Right lung (tissue), 5 donors: ENCODE results near the gene ARMC6. TPM values are rescaled to one million over a fixed set of nuclear protein-coding genes. Genes with fewer than 3 reads are reported as not detected.
A peak's percentile ranks its signal among the peaks of the same experiment; 100 is the strongest.

Source experiments
- DNase-seq, 2 donors: peaks; one replicate each; pipeline ENCODE4 v3.0.0-alpha.2; 2013
- polyA plus RNA-seq, 5 donors: library from polyadenylated mRNA; unstranded; fragments of 120-200 nt; gene quantifications; one replicate each; pipeline versions ENCODE4 v1.2.1 to v1.2.3, GENCODE V29; 2013; ENCODE audit warnings: inconsistent platforms in 1 of 5, low replicate concordance in 1 of 5; ENCODE audit not compliant: insufficient read length in 5 of 5, insufficient read depth in 1 of 5

The ARMC6 gene
- polyA plus RNA-seq, 5 donors: 26.6 to 43.7 (median 33.1) TPM

DNA sequence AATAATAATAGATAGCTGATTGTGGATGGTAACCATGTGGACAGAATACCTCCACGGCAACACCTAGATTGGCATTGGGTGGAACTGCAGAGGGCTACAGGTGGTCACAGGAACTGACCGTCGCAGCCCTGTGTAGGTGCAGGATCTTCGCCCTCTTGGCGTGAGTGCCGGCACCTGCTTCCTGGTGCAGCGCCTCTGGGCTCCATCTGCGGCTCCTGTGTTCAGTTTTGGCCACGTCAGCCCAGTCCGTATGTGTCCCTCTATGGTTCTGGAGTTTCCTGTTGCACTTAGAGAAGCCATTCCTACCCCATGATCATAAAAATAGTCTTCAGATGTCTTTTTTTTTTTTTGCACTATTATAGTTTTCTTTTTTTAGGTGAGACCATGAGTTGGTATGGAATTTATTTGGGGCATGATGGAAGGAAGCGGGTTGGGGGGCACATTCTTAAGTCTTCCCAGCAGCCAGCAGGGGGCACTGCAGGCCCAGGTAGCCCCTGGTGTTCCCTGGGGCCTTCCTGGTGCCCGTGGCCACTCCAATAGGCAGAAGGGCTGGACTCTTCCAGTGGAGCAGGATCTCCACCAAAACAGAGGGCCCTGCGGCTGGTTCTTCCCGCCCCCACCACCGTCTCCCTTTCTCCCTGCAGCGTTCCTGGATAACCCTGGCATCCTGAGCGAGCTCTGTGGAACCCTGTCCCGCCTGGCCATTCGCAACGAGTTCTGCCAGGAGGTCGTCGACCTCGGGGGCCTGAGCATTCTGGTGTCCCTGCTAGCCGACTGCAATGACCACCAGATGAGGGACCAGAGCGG is 20.3 kb downstream of the ARMC6 start:
- DNase-seq: no peak

DNA sequence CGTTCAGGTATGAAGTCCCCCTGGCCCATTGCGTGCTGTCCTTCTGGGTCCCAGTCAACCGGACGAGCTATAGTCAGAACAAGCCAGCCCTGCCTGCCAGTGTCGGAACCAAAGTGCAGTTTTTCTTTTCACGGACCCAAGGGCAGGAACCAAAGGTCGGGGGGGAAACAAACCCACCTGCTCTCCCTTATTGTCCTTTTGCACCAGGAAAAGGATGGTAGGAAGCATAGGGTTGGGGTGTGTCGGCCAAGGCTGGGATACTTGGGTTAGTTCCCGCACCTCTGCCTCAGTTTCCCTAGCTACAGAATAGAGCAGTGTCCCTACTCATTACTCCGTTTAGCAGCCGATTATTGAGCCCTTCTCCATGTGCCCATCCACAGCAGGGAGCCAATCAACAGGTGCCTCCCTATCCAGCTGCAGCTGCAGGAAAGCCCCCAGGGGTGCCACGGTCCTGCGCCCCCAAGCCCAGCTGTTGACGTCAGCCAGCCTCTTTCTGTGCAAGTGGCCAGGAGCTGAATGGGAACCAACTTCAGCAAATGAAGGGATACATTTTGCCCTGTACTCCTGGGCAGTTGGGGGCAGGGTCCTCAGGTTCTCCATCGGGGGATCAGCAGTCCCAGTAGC is 21.0 kb downstream of the ARMC6 start:
- DNase-seq: no peak

DNA sequence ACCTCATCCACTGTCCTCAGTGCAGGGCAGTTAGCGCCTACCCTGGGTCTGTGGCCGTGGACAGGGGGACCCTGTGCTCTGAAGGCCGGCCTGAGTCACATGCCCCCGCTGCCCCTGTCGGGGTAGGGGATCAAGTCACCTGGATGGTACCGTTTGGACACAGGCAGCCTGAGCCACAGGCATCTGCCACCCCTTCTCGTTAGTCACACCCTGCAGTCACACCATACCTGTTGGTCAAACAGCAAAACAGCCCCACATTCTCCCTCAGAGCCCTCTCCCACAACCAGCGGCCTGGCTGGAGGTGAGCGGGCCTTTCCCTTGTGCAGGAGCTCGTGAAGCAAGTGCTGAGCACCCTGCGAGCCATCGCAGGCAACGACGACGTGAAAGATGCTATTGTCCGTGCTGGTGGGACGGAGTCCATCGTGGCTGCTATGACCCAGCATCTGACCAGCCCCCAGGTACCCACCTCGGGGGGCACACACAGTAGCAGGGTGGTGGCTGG is 21.6 kb downstream of the ARMC6 start:
- DNase-seq: no peak

DNA sequence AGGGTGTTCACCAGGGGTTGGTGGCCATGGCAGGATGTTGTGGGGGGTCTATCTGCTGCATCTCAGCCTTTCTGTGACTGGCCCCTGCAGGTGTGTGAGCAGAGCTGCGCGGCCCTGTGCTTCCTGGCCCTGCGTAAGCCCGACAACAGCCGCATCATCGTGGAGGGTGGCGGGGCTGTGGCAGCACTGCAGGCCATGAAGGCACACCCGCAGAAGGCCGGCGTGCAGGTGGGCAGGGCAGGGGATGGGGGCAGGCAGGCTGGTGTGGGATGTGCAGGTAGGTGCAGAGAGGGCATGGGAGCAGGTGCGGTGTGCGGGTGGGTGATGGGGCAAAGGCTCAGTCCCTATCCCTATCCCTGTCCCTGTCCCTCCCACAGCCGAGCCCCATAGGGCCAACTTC is 22.3 kb downstream of the ARMC6 start:
- no peak for DNase-seq

DNA sequence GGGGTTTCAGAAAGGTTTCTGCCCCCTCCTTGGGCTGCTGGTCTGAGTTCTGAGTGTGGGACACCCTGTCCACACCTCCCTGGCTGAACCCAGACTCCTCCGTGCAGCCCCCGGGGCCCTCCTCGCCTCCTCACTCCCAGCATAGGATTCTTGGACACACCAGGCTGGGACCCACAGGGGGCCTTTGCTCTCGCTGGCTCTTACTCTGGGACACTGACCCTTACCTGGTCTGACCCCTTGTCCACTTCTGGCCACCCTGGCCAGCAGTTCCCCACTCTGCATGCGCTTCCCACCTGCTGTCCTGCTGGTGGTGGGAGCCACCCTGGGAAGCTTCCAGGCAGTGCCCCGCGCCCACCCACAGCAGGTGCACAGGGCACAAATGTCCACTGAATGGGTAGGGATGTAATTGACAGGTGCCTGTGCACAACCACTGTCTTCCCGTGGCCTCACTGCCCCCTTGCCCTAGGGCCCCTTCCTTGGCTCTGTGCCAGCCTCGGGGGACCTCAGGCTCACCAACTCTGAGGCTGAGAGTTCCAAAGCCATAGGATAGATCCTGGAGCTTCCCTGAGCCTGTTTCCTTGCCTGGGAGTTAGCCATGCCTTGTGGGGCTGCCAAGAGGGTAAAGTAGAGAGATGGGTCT is 23.4 kb downstream of the ARMC6 start:
- no peak for DNase-seq

DNA sequence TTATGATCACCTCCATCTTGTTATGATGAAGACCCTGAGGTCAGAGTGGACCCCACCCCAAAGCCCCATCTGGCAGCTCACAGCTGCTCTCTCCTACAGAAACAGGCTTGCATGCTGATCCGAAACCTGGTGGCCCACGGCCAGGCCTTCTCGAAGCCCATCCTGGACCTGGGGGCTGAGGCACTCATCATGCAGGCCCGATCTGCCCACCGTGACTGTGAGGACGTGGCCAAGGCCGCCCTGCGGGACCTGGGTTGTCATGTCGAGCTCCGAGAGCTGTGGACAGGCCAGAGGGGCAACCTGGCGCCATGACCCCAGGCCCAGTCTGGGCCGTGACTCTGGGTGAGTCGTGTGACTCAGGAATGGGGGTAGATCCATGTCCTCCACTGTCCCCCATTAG is 23.9 kb downstream of the ARMC6 start:
- DNase-seq: no peak

DNA sequence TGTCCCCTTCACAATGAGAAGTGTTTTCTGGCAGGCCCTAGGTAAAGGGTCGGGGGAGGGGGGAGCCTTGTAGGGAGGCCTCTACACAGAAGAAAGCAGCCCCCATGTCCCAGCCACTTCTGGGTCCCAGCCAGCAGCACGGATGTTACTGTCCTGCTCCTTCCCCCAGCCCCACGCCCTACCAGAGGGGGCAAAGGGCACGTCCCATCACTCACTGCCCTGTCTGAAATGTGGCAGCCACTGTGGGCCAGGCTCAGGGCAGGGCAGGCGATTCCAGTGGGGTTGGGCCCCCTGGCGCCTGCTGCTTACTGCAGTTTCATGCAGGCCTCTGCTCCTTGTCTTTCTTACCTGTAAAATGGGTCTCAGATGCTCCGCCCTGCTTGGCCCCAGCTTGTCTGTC is 24.3 kb downstream of the ARMC6 start:
- no peak for DNase-seq

DNA sequence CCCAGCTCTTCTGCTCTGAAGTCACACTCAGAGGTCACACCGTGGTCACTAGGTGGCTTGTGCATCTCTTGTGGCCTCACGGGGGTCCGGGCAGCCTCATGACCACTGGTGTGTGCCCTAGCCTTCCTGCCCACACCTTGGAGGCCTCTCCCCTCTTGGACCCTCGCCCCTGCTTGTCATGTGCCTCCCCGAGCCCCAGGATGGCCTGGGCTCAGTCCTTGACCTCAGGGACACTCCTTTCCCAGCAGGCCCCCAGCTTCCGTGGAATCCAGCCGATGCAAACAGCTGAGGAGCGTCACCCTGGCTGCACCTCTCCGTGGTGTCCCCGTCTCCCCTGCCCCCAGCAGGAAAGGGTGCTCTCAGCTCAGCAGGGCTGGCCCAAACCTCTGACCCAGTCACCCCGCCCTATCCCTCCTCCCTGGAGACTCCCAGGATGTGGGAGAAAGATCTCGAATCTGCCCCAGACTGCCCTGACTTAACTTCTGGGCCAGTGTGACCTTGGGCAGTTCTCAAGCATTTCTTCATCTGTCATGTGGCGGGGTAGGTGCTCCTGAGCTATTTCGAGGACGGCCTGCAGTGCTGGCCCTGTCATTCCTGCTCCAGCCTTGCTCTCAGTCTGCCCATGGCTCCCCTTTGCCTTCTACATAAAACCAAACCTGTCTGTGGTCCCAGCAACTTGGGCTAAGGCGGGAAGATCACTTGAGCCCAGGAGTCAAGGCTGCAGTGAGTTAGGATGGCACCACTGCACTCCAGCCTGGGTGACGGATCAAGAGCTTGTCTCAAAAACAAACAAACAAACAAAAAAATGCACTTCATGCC is 25.8 kb downstream of the ARMC6 start:
- no peak for DNase-seq

DNA sequence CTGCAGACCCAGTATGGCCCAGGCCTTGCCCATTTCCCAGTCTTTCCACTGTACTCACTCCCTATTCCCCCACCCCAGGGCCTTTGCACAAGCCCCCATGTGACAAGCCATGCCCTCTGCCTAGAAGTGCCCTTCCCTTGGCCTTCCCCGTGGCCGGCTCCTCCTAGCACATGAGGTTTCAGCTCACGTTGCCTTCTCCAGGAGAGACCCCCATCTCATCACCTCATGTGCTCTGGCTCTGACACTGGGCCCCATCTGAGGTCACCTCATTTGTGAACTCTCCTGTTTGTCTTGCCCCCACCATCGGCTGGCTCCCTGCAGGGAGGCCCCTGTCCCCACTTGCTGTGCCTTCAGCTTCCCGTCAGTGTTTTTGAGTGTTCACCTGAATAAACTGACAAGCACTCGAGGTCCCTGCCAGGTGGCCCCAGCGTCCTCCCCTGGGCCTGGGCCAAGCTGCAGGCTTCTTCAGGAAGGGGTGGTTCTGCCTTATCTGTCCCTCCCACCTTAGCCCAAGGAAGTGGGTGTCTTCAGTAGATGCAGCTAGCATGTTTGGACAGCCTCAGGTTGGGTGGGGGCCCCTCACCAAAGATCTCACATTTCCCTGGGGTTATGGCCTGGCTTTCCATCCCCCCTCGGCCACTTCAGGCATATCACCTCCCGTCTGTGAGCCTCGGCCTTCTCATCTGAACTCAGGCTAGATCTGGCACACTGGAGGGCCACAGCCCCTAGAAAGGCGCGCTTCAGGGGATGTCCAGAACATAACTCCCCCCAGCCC is 26.6 kb downstream of the ARMC6 start:
- DNase-seq: no peak

DNA sequence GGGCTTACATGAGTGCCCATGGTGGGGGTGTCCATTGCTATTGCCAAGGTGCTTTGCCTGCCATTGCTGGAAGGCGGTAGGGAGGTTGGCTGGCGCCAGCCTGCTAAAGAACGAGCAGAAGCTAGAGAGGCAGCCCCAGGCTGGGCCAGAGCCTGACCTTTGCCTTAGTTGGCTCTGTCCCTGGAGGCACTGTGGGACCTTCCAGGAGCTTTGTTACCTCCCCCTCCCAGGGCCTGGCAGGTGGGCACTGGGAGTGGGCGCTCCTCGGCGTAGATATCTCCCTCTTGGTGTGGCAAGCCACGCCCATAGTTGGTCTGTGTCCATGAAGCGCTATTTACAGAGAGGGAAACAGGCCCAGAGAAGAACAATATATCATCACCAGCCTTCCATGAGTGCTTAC is 28.1 kb downstream of the ARMC6 start:
- DNase-seq: no peak

DNA sequence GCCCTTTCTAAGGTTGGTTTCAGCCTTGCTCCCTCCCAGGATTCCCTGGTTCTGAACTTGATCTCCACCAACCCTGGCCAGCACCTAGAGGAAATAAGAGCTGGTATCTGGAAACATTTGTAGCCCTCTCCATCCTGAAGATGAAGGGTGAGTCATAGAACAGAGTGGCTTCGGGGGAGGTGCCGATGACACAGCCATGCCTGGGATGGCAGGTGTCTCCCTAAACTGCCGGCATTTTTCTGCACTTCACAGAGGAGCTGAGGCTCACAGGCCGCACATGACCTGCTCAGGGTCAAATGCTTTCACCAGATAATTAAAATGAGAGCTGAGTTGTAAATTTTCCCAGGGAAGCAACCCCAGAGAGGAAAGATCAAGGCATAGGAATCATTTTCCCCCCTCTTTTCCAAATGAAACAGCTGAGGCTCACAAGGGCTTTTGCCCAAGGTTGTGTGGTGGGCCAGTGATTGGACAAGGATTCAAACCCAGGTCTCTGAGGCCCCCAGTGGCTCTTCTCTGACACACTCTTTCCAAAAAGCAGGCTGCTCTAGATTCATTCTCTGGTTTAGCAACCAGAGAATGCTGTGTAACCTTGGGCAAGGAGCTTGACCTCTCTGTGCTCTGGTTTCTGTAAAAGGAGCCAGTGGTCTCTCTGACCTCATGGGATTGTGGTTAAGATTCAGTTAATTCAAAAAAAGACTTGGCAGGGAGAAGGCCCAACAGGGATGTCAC is 29.2 kb downstream of the ARMC6 start:
- no peak for DNase-seq

DNA sequence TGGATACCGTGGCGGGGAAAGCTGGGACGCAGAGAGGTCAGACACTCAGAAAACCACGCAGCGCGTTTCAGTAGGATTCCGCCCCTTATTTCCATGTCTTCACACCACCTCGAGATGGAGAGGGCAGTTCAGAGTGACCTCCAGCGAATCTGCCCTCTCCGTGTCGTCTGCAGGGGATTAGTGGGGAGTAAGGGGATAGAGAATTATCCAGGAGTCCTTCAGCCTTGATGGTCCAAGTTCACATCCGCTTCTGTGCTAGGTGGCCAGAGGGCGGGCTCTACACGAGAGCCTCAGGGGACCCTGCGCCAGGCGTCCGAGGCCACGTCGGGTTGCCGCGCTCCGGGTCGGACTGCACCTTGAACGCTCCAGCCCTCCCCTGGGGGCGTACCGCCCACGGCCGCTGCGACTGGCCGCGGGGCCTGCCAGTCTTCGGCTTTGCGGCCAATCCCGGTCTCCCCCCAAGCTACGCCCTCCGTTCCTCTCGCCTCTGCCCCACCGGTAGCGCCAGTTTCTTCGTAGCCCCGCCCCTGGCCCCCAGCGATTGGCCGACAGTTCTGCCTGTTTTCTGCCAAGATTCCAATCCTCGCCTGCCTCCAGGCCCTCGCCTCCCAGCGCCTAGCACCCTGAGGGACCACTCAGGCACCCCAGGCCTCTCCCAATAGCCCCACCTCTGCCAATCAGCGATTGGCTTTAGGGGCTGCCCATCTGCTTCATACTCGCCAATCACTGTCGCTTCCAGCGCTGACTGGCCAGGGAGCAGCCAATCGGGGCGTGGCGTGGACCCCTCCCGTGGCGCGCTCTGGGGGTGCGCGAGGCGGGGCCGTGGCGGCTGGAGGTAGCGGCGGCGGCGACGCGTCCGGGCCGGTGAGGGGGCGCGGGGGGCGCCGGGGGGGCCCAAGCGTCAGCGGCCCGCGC is 30.0 kb downstream of the ARMC6 start, which contains the start of gene SLC25A42:
Gene SLC25A42 (plus strand): TSS at position 812 of the 915 bp plus-strand sequence. CDS start 32,131 bp downstream, outside the sequence.
- DNase-seq: peak; percentile 100

DNA sequence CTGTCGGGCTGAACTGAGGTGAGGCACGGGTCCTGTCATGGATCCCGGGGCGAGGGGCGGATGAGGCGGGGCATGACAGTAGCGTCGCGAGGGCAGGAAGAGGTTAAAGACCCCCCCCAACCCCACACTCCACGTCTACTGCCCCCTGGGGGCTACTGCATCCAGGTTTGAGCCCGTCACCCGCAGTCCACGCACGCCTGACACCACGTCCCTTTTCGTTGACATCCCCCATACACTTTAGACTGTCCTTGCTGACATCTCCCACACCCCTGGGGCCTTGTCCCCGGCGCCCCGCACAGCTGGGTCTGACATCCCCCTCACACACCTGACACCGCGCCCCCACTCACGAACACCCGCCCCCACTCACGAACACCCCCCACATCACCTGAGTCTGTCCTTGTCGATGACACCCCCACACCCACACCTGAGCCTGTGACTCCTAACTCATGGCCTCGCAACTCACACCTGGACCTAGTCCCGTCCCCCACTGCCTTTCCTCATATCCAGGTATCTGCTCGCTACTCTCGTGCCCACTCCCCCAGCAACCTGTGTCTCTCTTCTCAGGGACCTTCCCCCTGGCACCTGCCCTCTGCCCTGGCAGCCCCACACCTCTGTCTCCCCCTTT is 30.8 kb downstream of the ARMC6 start:
- DNase-seq: no peak

DNA sequence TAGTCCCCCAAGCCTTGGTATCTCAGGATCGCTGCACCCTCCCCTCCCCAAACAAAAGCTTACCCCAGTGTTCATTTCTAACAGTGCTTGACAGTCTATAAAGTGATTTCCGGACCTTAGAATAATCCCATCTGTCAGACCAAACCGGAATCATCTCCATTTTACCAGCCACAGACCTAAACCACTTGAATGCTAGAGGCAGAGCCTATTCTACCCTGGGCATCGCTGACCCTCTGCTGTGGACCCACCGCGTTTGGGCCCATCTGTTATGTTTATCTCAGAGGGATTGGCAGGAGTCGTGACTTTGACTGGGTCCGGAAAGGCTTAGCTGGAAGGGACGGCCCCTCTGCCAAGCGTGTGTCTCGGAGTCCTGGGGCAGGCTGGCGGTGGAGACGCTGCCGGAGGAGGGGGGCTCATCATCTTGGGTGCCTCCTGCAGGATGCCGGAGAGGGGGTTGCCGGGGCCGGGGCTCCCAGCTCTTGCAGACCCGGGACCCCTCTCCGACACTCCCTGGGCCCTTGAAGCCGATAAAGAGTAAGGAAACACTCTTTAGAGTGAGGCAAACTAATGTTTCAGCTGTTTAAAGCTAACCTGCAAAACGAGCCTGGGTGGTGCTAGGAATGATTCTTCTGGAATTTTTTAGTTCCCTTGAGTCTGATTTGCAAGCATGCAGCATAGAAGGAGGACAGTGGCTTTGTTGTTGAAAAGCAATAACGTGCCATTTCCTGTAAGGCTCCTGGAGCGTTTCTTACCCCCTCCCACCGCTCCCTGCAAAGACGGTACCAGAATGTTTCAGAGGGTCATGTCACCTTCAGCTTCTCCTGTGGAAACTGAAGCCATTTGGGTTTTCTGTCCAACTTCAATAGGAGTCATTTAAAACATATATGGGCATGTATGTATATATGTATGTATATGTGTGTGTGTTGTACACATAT is 31.7 kb downstream of the ARMC6 start:
- DNase-seq: no peak

DNA sequence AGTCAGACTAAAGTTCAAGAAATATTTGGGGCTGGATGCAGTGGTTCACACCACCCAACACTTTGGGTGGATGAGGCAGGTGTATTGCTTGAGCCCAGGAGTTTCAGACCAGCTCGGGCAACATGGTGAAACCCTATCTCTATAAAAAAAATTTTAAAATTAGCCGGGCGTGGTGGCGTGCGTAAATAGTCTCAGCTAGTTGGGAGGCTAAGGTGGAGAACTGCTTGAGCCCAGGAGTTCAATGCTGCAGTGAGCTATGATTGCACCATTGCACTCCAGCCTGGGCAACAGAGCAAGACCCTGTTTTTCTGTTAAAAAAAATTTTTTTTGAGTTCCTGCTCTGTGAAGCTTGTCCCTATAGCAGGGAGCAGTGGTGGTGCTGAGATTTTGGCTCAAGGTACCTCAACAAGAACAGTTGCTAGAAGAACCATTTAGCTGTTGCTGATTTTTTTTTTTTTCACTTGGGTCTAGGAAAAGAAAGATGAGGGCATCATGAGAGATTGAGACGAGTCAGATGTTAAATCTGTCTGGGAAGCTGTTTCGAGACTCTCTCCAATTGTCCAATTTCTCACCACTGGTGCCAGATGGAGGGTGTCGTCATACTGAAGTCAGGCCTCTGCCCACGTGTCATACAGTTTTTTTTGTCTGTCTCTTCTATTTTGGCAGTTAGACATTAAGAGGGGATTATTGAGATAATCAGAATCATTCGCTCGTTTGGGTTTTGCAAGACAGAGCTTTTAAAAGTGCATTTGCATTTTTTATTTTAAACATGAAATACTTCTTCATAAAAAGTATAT is 34.1 kb downstream of the ARMC6 start:
- DNase-seq: peak in 1 of 2 donors; percentile 45
